Fibroblast of skin of scalp (primary cell): ENCODE data around the gene INPP4A.

Source experiments
- DNase-seq: peaks from one replicate; pipeline ENCODE4 v3.0.0-alpha.2; 2013

Gene INPP4A

DNA sequence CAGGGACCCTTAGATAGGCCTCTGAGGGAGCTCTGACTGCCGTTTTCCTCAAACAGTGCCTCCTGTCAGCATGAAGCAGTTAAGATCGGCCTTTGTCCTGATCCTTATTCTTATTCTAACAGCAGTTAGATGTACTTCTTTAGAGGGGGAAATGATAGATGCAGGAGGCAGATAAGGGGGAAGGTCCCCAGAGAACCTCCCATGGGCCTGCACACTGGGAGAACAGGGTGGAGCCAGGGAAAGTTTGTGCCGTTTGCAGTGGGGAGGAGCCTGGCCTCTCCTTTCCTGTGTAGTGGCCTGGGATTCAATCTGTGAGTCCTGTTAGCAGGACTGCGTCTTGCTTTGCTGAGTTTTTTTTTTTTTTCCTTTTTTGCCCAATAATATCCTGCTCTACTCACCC lies 7.9 kb upstream of the INPP4A start:
- no peak for DNase-seq

DNA sequence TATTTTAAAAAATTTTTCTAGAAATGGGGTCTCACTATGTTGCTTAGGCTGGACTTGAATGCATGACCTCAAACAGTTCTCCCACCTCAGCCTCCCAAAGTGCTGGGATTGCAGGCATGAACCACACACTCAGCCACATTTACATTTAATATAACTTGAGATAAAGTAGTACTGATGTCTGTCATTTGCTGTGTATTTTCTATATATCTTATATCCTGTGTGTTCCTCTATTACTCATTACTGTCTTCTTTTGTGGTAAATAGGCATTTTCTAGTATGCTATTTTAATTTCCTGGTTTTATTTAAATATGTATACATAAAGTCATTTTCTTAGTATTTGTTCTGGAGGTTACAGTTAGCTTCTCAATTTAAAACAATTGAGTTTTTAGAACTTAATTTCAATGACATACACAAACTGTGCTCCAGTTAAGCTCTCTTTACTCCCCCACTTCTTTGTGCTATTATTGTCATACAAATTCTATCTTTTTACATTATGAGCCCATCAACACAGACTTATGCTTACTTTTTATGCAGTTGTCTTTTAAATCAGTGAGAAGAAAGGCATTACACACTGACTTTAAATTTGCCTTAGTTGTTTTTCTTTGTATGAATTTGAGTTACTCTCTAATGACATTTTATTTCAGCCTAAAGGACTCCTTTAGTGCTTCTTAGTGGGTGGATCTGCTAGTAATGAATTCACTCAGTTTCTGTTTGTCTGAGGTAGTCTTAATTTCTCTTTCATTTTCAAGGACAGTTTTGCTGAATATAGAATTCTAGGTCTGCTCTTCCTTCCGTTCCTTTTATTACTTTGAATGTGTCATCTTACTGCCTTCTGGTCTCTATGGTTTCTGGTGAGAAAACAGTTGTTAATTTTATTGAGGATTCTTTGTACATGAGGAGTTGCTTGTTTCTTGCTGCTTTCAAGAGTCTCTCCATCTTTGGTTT lies 6.2 kb upstream of the INPP4A start:
- DNase-seq: no peak

DNA sequence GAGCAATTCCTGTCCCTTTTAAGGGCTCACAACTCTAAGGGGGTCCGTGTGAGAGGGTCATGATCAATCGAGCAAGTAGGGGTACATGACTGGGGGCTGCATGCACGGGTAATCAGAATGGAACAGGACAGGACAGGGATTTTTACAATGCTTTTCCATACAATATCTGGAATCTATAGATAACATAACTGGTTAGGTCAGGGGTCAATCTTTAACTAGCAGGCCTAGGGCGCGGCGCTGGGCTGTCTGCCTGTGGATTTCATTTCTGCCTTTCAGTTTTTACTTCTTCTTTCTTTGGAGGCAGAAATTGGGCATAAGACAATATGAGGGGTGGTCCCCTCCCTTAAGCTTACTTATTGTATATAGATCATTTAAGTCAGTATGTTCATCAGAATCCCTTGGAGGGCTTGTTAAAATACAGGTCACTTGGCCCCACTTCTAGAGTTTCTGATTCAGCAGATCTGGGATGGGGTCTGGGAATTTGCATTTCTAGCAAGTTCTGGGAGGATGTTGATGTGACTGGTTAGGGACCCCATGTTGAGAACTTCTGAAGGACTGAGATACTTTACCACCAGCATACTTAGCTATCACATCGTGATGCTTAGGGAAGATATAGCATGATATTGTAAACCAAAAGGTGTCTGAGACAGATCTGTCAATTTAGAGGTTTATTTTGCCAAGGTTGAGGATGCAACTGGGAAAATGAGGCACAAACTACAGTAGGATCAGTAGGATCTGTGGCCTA lies 2.8 kb upstream of the INPP4A start:
- no peak for DNase-seq

DNA sequence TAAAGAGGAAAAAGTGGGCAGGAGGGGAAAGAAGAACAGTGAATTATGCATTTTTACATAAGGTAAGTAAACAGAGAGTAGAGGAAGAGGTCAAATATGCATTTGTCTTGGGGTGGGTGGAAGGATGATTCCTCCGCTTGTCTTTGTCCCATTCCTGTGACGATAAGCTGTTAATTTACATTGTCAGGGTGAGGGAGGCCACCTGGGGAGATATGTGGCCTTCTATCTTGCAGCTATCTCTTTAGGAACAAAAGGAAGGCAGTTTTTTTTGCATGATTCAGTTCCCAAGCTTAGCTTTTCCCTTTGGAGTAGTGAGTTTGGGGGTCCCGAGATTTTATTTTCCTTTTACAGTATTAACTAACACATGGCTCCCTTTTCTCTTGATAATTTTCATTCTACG lies 2.2 kb upstream of the INPP4A start:
- DNase-seq: no peak

DNA sequence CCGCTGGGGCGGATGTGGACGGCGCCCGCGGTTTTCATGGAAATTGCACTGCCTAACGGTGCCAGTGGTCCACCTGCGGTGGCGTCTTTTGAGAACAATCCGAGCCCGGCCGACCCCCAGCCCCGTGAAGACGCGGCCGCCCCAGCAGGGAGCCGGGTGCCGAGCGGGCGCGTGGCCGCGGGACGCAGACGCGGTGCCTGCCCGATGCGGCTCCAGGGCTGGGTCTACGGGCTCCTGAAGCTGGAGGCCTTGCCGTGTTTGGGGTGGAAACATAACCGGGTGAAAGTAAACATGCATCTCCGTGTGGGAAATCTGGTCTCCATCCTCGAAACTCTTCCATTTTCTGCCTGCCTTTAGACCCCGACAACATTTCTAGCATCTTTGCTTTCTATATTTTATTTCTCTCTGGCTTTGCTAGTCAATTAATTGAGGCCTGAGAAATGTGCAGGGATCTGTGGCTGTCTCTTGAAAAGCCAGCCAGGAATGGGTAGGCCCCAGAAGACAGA lies 572 bp downstream of the INPP4A start:
- DNase-seq: no peak

DNA sequence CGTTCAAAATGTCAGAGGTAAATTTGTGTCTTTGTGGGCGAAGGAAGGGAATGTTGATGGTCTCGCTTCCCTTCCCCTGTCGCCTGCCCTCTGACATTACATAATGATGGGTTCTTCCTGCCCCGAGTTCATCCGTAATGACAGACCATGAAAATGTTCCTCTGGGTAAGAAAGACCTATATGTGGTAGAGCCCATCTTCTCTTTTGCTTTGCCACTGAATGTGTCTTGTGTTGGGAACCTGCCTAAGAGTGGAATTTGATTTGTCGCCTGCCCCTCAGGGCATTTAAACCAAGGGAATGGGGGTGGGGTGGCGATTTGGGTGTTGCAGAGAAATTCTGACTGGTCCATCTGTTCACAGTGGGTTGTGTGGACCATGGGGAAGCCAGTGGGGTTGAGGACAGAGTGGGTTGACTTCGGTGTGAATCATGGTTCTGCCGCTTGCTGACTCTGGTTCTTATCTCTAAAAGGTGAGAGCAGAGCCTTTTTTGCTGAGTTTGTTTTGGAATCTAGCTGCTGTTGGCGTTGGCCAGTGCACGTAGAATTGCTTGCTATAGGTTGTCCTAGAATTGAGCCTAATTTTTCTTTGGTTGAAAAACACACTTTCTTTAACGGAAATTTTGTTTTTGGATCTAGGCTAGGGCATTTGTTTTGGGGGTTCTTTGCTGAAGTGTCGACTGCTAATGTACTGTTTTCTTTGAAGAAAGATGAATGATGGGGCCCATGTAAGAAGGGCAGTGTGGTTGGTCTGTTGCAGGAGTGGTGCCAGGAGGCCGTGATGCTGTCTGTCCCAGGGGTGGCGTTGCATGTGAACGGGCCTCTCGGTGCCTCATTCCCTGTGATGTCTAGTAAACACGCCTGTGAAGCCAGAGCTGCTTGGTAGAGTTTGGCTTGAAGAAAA lies 1.3 kb downstream of the INPP4A start:
- no peak for DNase-seq

DNA sequence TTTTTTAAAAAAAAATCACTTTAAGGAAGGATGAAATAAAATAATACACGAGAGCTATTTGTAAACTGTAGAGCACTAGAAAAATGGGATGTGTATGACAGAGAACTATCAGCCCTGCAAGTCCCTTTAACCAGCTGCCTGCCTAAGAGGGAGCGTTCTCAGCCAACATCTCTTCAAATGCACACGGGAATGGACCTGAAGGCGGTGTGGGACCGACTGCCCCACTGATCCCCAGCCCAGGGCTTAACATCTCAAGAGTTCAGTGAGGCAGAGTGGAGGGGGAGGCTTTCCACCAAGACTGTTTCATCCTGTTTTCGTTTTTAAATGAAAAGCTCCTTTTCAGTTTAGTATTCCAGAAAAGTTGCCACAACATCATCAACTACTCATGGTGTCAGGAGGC lies 2.2 kb downstream of the INPP4A start:
- no peak for DNase-seq

DNA sequence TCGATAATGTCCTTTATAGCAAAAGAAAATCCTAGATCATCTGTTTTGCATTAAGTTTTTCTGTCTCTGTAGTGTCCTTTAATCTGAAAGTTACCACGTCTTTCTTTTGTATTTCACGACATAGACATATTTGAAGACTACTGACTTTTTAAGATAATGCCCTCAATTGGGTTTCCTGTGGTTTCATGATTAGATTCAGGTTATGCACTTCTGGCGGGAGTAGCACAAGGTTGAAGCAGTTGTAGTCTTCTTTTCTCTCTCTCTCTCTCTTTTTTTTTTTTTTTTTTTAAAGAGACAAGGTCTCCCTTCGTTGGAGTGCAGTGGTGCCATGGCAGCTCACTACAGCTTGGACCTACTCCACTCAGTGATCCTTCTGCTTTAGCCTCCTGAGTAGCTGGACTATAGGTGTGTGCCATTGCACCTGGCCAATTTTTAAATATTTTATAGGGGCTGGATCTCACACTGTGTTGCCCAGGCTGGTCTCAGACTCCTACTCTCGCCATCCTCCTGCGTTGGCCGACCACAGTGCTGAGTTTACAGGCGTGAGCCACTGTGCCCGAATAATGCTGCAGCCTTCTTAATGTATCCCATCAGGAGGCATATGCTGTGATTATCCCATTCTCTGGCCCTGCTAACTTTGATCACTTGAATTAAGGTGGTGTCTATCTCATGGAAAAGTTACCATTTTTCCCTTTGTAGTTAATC lies 3.9 kb downstream of the INPP4A start:
- no peak for DNase-seq

DNA sequence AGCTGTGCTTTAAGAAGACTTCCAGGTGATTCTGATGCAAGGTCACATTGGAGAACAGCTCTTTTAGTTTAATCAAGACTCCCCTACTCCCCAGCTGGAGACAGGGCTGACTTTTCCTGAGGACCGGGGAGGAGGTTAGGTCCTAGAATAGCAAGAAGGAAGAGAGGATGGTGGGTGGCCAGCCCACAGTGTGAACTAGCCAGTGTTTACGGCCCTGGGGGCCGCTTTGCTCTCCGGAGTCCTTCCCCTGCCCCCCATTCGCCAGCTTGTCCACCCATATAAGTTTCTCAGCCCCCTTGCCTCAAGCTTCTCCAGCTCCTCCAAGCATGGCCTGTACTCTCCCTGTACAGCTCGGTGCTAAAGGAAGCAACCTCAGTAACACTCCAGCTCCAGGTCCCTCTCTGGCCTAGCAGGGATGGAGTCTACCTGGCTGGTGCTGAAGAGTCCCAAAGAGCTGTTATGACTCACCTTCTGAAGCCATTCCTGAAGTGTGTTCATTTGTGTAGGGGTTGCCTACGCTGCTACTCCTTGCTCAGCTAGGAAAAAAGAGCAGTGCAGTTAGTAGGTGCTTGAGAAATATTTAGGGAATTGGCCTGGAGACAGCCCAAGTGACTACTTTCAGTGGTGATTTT lies 7.9 kb downstream of the INPP4A start:
- no peak for DNase-seq

DNA sequence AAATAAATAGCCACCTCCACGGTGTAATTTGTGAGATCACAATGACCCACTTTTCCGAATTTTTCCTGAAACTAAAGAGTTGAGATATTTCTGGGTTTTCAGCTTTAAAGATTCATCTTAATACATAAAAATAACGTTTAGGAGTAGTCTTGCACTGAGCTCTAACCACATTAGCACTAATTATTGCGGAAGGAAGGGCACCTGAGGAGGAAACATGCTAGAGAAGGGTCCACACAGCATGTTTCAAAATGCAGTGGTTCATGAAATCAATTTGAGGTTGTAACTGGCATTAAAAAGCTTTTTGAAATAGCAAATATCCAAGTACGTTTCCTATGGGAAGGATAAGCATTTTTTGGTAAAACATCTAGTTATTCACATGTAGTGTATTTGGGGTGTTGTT lies 8.4 kb downstream of the INPP4A start:
- DNase-seq: no peak

DNA sequence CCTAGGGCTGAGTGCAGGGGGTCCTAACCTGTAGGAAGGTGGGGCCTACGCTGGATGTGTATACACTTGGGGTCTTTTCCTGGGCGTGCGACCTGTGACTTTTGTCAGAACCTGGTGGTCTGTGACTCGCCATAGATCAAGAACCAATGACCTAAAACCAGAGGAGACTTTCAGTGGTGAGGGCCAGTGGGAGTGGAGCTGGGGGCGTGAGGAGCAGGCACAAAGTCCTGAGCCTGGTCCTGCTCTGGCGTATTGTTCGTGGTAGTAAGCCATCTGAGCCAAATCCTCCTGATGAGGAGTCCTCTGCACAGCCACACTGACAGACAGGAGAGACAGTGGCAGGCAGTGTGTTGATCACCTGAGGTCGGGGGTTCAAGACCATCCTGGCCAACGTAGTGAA lies 8.9 kb downstream of the INPP4A start:
- DNase-seq: no peak

DNA sequence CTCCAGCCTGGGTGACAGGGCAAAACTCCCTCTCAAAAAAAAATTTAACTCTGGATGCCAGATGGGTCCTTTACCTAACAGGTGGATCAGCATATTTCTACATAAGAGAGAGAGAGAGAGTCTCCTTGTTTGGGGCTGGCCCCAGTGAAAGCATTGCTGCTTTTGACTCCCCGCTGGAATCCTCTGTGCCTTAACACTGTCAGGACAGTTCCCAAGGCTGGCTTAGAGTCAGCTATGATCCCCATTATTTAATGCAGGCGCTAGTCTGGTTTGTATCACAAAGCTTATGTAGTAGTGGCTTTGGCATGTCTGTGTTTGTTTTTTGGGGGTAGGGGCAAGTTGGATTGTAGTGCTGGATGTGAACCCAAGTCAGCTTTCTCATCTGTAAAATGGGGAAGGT lies 9.4 kb downstream of the INPP4A start:
- DNase-seq: no peak

DNA sequence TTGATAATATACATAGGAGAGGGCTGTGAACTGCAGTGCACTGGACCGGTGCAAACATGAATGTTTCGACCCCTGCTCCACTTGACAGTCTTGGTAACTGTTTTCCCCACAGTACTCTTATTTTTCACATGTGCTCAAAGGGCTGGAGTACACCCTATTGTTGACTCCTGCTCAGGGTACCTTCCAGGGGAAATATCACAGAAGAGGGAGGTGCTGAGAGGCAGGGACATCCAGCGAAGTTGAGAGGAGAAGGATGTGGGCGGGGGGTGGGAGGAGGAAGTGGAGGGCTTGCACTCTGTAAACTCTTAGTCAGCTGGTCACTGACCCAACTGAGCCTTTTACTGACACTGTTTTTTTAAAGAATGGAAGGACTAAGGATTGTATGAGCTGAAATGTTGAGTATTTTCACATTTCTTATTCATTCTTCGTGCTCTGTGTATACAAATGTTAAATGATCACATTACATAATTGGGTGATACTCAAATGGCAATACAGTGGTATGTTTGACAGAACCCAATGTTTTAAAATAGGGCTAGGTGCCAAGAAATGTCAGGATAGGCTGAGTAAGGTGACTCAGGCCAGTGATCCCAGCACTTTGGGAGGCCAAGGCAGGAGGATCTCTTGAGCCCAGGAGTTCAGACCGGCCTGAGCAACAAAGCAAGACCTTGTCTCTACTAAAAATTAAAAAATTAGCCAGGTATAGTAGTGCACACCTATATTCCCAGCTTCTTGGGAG lies 10.0 kb downstream of the INPP4A start:
- DNase-seq: no peak

DNA sequence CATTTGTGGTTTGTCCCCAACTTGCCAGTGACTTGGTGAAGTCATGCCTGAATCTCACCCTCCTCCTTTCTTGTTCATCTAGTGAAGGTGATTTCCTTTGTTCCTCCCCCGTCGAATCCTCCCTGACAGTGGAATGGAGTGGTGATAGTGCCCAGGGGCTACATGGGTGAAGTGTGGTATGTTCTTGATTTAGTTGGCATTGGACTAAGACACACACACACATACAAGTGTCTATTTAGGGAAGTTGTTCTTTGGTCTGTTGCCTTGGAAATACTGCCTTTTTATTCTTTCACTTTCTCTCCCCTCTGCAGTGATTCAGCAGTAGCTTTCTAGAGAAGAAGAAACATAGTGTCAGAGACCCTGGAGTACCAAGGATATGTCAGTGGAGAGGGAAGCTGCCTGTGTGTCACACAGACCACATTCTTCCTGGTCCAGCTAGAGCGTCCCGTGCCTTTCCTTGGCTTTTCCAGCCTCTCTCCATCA lies 10.9 kb downstream of the INPP4A start:
- no peak for DNase-seq

DNA sequence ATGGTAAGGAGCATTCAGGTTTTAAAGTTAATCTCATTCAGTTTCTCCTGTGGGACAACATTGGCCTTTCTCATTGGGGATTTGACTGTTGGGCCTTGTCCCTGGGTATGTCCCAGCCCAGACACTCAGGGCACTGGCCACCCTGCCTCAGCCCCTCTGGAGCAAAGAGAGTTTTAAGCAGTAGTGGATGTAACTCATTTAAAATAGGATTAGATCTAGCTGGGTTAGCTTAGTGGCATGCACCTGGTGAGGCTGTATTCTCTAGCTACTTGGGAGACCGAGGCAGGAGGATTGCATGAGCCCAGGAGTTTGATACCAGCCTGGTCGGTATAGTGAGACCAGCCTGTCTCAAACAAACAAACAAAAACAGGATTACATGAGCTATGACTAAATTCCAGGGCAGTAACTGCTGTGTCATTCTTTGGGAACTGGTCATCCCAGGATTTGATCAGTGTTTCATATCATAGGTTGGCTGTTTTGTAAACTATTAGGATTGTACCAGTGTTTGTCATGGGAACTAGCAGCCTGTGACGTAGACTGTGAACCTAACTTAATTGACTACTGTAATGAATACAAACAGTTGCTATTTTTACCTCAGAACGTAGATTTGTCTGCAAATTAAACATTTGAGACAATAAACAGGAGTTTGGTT lies 12.5 kb downstream of the INPP4A start:
- peak; percentile 50 for DNase-seq

DNA sequence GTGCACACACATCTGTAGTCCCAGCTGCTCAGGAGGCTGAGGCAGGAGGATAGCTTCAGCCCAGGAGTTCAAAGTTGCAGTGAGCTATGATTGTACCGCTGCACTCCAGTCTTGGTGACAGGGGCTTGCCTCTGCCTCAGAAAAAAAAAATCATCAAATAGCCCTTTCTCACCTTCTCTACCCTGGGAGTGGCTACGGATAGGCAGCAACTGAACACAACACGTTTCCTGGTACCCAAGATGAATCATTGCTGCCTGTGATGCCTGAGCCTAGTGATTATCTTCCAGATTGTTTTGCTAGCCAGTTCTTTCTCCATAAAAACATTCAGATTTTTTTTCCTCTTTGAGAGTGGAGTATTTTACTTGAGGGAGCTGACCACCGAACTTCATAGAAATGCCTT lies 13.5 kb downstream of the INPP4A start:
- no peak for DNase-seq

DNA sequence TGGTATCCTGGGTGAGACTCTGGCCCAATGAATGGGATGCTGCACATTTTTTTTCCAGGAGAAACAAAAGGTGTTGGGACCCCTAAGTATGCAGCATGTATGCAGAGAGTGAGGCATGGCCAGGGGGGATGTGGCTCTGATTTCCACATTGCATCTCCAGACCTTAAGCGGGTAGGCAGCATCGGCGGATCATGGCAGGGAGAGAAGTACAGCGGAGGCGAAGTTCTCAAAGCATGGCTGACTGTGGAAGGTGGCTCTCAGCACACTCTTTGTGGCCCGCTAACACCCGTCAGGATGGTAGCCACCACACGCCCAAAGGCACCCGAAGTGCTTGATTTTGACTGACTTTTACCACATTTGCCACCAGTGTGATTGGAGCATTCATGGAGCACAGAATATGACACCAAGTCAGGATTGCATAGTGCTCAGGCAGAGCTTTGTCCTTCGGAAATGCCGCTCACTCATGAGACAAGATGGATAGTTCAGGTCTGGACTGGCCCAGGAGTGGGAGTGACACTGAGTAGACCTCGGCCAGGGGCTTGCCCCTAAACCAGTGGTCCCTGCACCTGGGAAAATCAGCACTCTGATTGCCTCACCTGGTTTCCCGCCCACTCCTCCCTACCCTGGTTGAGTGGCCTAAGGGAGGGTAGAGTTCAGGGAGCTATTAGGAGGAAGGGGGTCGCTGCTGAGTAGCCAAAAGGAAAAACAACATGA lies 14.2 kb downstream of the INPP4A start:
- no peak for DNase-seq

DNA sequence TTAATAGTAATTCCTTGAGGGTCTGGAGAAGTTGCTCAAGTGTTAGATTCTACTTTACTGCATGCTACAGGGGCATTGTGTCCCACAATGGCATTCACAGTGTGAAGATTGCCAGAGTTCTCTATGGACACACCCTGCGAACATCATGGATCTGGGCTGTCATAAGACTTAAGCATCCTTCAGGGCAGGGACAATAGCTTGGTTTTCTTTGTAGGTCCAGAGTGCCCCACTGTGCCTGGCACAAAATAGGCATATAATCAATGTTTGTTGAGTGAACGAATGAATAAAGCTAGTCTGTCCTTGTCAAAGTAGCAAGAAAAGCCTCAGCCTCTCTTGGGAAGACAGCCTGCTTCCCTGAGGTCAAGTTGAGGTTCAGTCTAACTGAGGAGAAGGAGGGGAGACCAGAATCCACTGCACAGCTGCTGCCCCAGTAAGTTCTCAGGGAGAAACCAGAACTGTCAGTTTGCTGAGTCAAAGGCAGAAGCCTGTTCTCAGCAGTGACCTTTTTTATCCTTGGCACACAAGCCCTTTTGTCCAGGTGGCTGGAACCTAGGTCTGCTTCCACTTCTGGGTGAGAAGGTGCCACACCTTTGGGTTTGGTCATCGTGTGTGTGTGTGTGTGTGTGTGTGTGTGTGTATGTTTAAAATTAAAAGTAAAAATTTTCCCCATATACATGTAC lies 15.0 kb downstream of the INPP4A start:
- DNase-seq: no peak
